Esophagus muscularis mucosa (tissue), 4 donors: ENCODE data around the gene MID1. TPM values are rescaled to one million over a fixed set of nuclear protein-coding genes. Genes with fewer than 3 reads are reported as not detected.

Source experiments
- DNase-seq: peaks from one replicate; pipeline ENCODE4 v3.0.0-alpha.2; 2017; ENCODE audit errors: extremely low spot score
- H3K27ac ChIP-seq, 4 donors: fragments of 200-600 bp; sonication (generic); replicated peaks in 1 of 4; 1 replicate in 3 of 4; 2 replicates in 1 of 4; pipeline ENCODE4 v1.5.1; 2016 to 2019; ENCODE audit warnings: mild to moderate bottlenecking in 1 of 4
- H3K27me3 ChIP-seq, 4 donors: fragments of 200-600 bp; sonication (generic); one replicate each; pipeline versions ENCODE4 v1.5.1 to v1.6.0; 2016 to 2019
- H3K36me3 ChIP-seq, 4 donors: fragments of 200-600 bp; sonication (generic); one replicate each; pipeline ENCODE4 v1.5.1; 2016 to 2019
- H3K4me1 ChIP-seq, 4 donors: fragments of 200-600 bp; sonication (generic); one replicate each; pipeline ENCODE4 v1.5.1; 2016 to 2019
- H3K4me3 ChIP-seq, 4 donors: fragments of 200-600 bp; sonication (generic); 1 replicate in 2 of 4; 2 replicates in 2 of 4; pipeline ENCODE4 v1.5.1; 2016 to 2019; ENCODE audit warnings: mild to moderate bottlenecking in 4 of 4, moderate library complexity in 1 of 4
- H3K9me3 ChIP-seq, 4 donors: fragments of 200-600 bp; sonication (generic); 1 replicate in 3 of 4; 2 replicates in 1 of 4; pipeline ENCODE4 v1.5.1; 2016 to 2019
- EP300 ChIP-seq: sonication (generic); formaldehyde crosslinking; IDR thresholded peaks from one replicate; pipeline ENCODE4 v1.6.1; 2017; ENCODE audit warnings: antibody characterized with exemption
- POLR2A ChIP-seq: fragments of 450-650 bp; IDR thresholded peaks from one replicate; pipeline ENCODE4 v1.6.1; 2017; ENCODE audit warnings: antibody characterized with exemption, moderate library complexity, mild to moderate bottlenecking, low read depth
- POLR2AphosphoS5 ChIP-seq, 2 donors: sonication (generic); formaldehyde crosslinking; IDR thresholded peaks; one replicate each; pipeline ENCODE4 v1.6.1; 2017; ENCODE audit warnings: antibody characterized with exemption in 2 of 2
- WGBS: methylation state at CpG from one replicate; pipeline ENCODE4 v1.1.5; 2018; 5-methylcytosine and 5-hydroxymethylcytosine counted together
- intact Hi-C: fragments of 100-400 bp; cut with DNase I; formaldehyde crosslinking; loops from one replicate; pipeline ENCODE4 v1.15.1; 2023
- total RNA-seq, 4 donors: library from RNA; depleted of rRNA; stranded (reverse); fragments of >200 nt; gene quantifications; one replicate each; pipeline versions ENCODE4 v1.1.0 to v1.2.1, GENCODE V29; 2016
- TF ChIP-seq, protein P1 (sequence below), 3 experiments: fragments of 200-600 bp in 2 of 3; fragments of 450-650 bp in 1 of 3; sonication (generic) in 2 of 3; IDR thresholded peaks; one replicate each; pipeline ENCODE4 v1.5.1; 2017 to 2019; ENCODE audit warnings: antibody characterized with exemption in 3 of 3, mild to moderate bottlenecking in 2 of 3, moderate library complexity in 1 of 3

Gene MID1
- total RNA-seq, 4 donors from 2014 or later = 11.2 to 22.0 (median 16.2) TPM

DNA sequence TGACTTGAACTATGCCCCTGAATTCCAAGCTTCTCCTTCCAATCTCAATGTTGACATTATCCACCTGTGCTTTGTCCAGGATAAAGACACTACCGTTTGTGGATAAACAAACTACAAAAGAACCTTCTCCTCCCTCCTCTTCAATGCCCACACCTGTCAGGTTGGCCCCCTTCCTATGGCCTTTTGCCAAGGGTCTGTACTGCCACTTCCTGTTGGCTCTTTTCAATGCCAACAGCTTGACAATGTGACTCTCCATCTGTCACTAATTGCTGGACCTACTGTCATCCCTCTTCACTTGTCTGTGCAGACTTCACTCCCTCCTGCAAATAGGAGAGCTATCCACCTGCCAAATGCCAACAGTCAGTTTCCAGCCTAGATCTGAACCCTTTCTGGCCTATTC, 35.8 kb upstream of the MID1 start:
- WGBS = 27% methylated on average over 1 of the region's 1 CpG
- DNase-seq = no peak
- intact Hi-C loops = no loop called here

DNA sequence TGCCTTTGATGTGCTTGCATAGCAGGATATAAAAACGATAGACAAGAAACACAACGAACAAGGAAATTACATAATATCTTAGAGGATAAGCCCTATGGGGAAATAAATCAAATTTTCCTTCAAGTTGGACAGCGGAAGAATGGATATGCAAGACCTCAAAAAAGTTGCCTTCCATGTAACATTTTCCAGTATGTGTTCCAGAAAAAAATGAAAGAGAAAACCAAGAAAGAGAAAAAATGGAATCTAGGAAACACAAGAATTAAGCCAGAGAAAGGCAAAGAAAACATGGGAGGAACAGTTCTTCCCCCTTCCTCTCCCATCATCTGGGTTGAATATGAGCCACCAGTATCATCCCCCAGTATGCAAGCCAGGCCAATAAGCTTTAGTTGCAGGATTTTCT, 34.6 kb upstream of the MID1 start:
- Histone ChIP-seq H3K9me3 (peaks cover 0 to 5% (median 0%) of the 10 kb centered on the region in 4 donors), H3K36me3 (no peaks in the 10 kb centered on the region), H3K4me3 (no peak overlapping the region), H3K27me3 (no peaks in the 10 kb centered on the region), H3K4me1 (no peaks in the 10 kb centered on the region), H3K27ac (no peak overlapping the region)
- WGBS = 75% methylated on average over 3 of the region's 3 CpGs
- intact Hi-C loops = no loop called here
- no peak for DNase-seq
- TF ChIP-seq POLR2AphosphoS5 (IDR thresholded peaks at IDR 0.05) (no peak), POLR2A (no peak), EP300 (no peak)
- TF ChIP-seq, protein P1, sequence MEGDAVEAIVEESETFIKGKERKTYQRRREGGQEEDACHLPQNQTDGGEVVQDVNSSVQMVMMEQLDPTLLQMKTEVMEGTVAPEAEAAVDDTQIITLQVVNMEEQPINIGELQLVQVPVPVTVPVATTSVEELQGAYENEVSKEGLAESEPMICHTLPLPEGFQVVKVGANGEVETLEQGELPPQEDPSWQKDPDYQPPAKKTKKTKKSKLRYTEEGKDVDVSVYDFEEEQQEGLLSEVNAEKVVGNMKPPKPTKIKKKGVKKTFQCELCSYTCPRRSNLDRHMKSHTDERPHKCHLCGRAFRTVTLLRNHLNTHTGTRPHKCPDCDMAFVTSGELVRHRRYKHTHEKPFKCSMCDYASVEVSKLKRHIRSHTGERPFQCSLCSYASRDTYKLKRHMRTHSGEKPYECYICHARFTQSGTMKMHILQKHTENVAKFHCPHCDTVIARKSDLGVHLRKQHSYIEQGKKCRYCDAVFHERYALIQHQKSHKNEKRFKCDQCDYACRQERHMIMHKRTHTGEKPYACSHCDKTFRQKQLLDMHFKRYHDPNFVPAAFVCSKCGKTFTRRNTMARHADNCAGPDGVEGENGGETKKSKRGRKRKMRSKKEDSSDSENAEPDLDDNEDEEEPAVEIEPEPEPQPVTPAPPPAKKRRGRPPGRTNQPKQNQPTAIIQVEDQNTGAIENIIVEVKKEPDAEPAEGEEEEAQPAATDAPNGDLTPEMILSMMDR (IDR thresholded peaks at IDR 0.05) = no peak

More for the DNA sequence above, 35.8 kb upstream of the MID1 start:
- Histone ChIP-seq H3K4me3 (no peak overlapping the region), H3K27ac (no peak overlapping the region), H3K27me3 (no peaks in the 10 kb centered on the region), H3K4me1 (no peaks in the 10 kb centered on the region), H3K36me3 (no peaks in the 10 kb centered on the region), H3K9me3 (peaks cover 0 to 5% (median 0%) of the 10 kb centered on the region in 4 donors)
- TF ChIP-seq POLR2AphosphoS5 (IDR thresholded peaks at IDR 0.05) (no peak), POLR2A (no peak), EP300 (no peak)
- TF ChIP-seq, protein P1 (IDR thresholded peaks at IDR 0.05) = no peak

DNA sequence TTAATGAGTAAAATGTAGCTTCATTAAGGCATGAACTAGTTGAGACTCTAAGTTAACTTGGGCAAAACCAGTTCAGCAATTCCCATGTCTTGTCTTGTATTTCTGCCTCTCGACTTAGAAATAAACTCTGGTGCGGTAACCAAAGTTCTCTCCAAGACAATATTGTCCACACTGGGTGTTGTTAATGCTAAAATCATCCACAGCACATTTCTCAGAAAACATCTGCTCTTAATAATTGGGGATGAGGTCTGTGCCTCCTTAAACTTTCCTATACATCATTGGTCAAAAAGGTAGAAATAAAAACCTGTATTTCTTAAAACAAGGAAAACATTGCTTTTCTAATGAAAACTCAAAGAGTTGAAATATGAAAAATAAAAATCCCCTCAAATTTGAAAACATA, 32.9 kb upstream of the MID1 start:
- no peaks in the 10 kb centered on the region for H3K4me1 ChIP-seq
- no peak overlapping the region for H3K4me3 ChIP-seq
- H3K27me3 ChIP-seq = no peaks in the 10 kb centered on the region
- WGBS = 75% methylated on average over 2 of the region's 2 CpGs
- no peak for TF ChIP-seq POLR2A
- TF ChIP-seq EP300 = no peak
- TF ChIP-seq POLR2AphosphoS5 (IDR thresholded peaks at IDR 0.05) = no peak
- TF ChIP-seq, protein P1 (IDR thresholded peaks at IDR 0.05) = no peak
- no peak overlapping the region for H3K27ac ChIP-seq
- H3K9me3 ChIP-seq = peaks cover 0 to 5% (median 0%) of the 10 kb centered on the region in 4 donors
- no peak for DNase-seq
- no peaks in the 10 kb centered on the region for H3K36me3 ChIP-seq
- intact Hi-C loops = no loop called here

DNA sequence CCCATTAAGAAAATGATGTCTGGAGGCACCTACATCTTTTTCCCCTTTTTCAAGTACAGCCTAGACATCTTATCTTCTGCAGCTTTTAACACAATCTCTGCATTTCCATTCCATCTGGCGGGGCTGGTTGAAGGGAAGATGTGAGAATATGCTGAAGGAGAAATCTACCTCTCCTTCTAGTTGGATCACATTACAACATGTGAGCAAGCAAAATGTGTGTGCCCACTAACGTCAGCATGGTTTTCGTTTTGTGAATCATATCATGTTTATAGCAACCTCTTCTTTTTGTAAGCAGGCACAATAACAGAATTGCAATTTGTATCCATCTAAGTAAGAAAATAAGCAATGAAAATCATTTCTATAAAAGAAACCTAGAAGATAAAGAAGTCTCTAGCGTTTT, 28.9 kb upstream of the MID1 start:
- TF ChIP-seq, protein P1 (IDR thresholded peaks at IDR 0.05) = no peak
- TF ChIP-seq EP300 (no peak), POLR2A (no peak), POLR2AphosphoS5 (IDR thresholded peaks at IDR 0.05) (no peak)
- intact Hi-C loops = no loop called here

DNA sequence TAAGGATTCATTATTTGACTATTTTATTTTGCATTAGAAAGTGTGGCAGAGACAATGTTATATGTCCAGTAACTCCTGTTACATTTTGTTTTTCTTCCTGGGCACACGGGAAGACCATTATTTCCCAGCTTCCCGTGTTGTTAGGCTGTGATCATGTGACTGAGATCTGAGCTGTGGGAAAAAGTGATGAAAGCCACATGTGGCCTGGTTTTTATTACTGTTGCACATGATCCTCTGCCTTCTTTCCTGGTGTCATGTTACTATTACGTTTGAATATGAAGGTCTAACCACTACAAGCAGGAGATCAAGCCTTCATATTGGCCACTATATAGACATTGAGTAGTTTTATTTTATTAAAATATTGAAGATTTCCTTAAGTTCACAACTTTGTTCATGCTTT, 28.2 kb upstream of the MID1 start:
- TF ChIP-seq EP300 = no peak
- TF ChIP-seq, protein P1 (IDR thresholded peaks at IDR 0.05) = no peak
- TF ChIP-seq POLR2A = no peak
- TF ChIP-seq POLR2AphosphoS5 (IDR thresholded peaks at IDR 0.05) = no peak
- Histone ChIP-seq H3K27me3 (no peaks in the 10 kb centered on the region), H3K4me3 (no peak overlapping the region), H3K36me3 (no peaks in the 10 kb centered on the region), H3K27ac (no peak overlapping the region), H3K4me1 (no peaks in the 10 kb centered on the region), H3K9me3 (no peaks in the 10 kb centered on the region)
- DNase-seq = no peak
- WGBS = 38% methylated on average over 3 of the region's 3 CpGs
- intact Hi-C loops = no loop called here

More for the DNA sequence above, 28.9 kb upstream of the MID1 start:
- H3K4me3 ChIP-seq = no peak overlapping the region
- H3K27ac ChIP-seq = no peak overlapping the region
- 60% methylated on average over 4 of the region's 4 CpGs for WGBS
- H3K4me1 ChIP-seq = no peaks in the 10 kb centered on the region
- DNase-seq = no peak
- H3K36me3 ChIP-seq = no peaks in the 10 kb centered on the region
- H3K9me3 ChIP-seq = no peaks in the 10 kb centered on the region
- H3K27me3 ChIP-seq = no peaks in the 10 kb centered on the region
